ENCODE data around the gene MLLT1.
"Not testable (repeated sequence)": the region's sequence is repeated elsewhere in the genome, so short reads cannot be mapped to it uniquely, and the experiment has no call there.

Gene MLLT1

GRCh38 chr19:6324757-6325156, 45.0 kb upstream of the MLLT1 start:
- H4K20me1 ChIP-seq (ENCODE audit: control insufficient read depth, insufficient read depth, low read depth, low read length): no peaks in the 10 kb centered on the region
- H3K4me2 ChIP-seq (ENCODE audit: low read length): no peak overlapping the region
- H3K79me2 ChIP-seq (ENCODE audit: control insufficient read depth, low read length): no peaks in the 10 kb centered on the region
- no peak overlapping the region for H3K27ac ChIP-seq (ENCODE audit: low read depth, low read length)
- no peaks in the 10 kb centered on the region for H3K36me3 ChIP-seq (ENCODE audit: control insufficient read depth, low read length)
- no peak overlapping the region for H3K4me3 ChIP-seq (ENCODE audit: low read length)
- H3F3A ChIP-seq (ENCODE audit: control insufficient read depth, insufficient read depth): no peaks in the 10 kb centered on the region
- TF ChIP-seq CTCF (IDR thresholded peaks at IDR 0.05; ENCODE audit: low read depth, low read length, poor library complexity, severe bottlenecking) (no peak), EZH2phosphoT487 (IDR thresholded peaks at IDR 0.05; ENCODE audit: borderline replicate concordance, low read length) (no peak)
- no peaks in the 10 kb centered on the region for H3K9me3 ChIP-seq (ENCODE audit: control insufficient read depth, insufficient read depth, low read length)
- no peaks in the 10 kb centered on the region for H3K27me3 ChIP-seq (ENCODE audit: control insufficient read depth, low read length)
- H3K9me2 ChIP-seq (replicated peaks; ENCODE audit: control insufficient read depth, low read length): no peaks in the 10 kb centered on the region
- H3K4me1 ChIP-seq (ENCODE audit: control insufficient read depth, low read length): no peaks in the 10 kb centered on the region

- Histone ChIP-seq H3F3A (ENCODE audit: control insufficient read depth, insufficient read depth) (no peaks in the 10 kb centered on the region), H3K4me3 (ENCODE audit: low read length) (no peak overlapping the region), H4K20me1 (ENCODE audit: control insufficient read depth, insufficient read depth, low read depth, low read length) (no peaks in the 10 kb centered on the region), H3K9me3 (ENCODE audit: control insufficient read depth, insufficient read depth, low read length) (no peaks in the 10 kb centered on the region), H3K9me2 (replicated peaks; ENCODE audit: control insufficient read depth, low read length) (no peaks in the 10 kb centered on the region), H3K4me1 (ENCODE audit: control insufficient read depth, low read length) (no peaks in the 10 kb centered on the region), H3K79me2 (ENCODE audit: control insufficient read depth, low read length) (no peaks in the 10 kb centered on the region), H3K27ac (ENCODE audit: low read depth, low read length) (no peak overlapping the region), H3K4me2 (ENCODE audit: low read length) (no peak overlapping the region), H3K36me3 (ENCODE audit: control insufficient read depth, low read length) (no peaks in the 10 kb centered on the region), H3K27me3 (ENCODE audit: control insufficient read depth, low read length) (no peaks in the 10 kb centered on the region)
- no peak for TF ChIP-seq CTCF (IDR thresholded peaks at IDR 0.05; ENCODE audit: low read depth, low read length, poor library complexity, severe bottlenecking)
- TF ChIP-seq EZH2phosphoT487 (IDR thresholded peaks at IDR 0.05; ENCODE audit: borderline replicate concordance, low read length): no peak
Measured at GRCh38 chr19:6322284-6322683, 42.5 kb upstream of the MLLT1 start.

GRCh38 chr19:6319376-6319775, 39.6 kb upstream of the MLLT1 start:
- Histone ChIP-seq H3K79me2 (ENCODE audit: control insufficient read depth, low read length) (no peaks in the 10 kb centered on the region), H3K4me1 (ENCODE audit: control insufficient read depth, low read length) (no peaks in the 10 kb centered on the region), H3F3A (ENCODE audit: control insufficient read depth, insufficient read depth) (no peaks in the 10 kb centered on the region), H3K36me3 (ENCODE audit: control insufficient read depth, low read length) (no peaks in the 10 kb centered on the region), H4K20me1 (ENCODE audit: control insufficient read depth, insufficient read depth, low read depth, low read length) (no peaks in the 10 kb centered on the region), H3K4me2 (ENCODE audit: low read length) (no peak overlapping the region), H3K27ac (ENCODE audit: low read depth, low read length) (no peak overlapping the region), H3K9me2 (replicated peaks; ENCODE audit: control insufficient read depth, low read length) (no peaks in the 10 kb centered on the region), H3K9me3 (ENCODE audit: control insufficient read depth, insufficient read depth, low read length) (no peaks in the 10 kb centered on the region), H3K4me3 (ENCODE audit: low read length) (no peak overlapping the region), H3K27me3 (ENCODE audit: control insufficient read depth, low read length) (no peaks in the 10 kb centered on the region)
- TF ChIP-seq CTCF (IDR thresholded peaks at IDR 0.05; ENCODE audit: low read depth, low read length, poor library complexity, severe bottlenecking): no peak
- no peak for TF ChIP-seq EZH2phosphoT487 (IDR thresholded peaks at IDR 0.05; ENCODE audit: borderline replicate concordance, low read length)

GRCh38 chr19:6318772-6319171, 39.0 kb upstream of the MLLT1 start:
- Histone ChIP-seq H4K20me1 (ENCODE audit: control insufficient read depth, insufficient read depth, low read depth, low read length) (no peaks in the 10 kb centered on the region), H3K9me2 (replicated peaks; ENCODE audit: control insufficient read depth, low read length) (no peaks in the 10 kb centered on the region), H3K79me2 (ENCODE audit: control insufficient read depth, low read length) (no peaks in the 10 kb centered on the region), H3K4me2 (ENCODE audit: low read length) (no peak overlapping the region), H3K4me3 (ENCODE audit: low read length) (no peak overlapping the region), H3F3A (ENCODE audit: control insufficient read depth, insufficient read depth) (no peaks in the 10 kb centered on the region), H3K27ac (ENCODE audit: low read depth, low read length) (no peak overlapping the region), H3K4me1 (ENCODE audit: control insufficient read depth, low read length) (no peaks in the 10 kb centered on the region), H3K9me3 (ENCODE audit: control insufficient read depth, insufficient read depth, low read length) (no peaks in the 10 kb centered on the region), H3K27me3 (ENCODE audit: control insufficient read depth, low read length) (no peaks in the 10 kb centered on the region), H3K36me3 (ENCODE audit: control insufficient read depth, low read length) (no peaks in the 10 kb centered on the region)
- TF ChIP-seq EZH2phosphoT487 (IDR thresholded peaks at IDR 0.05; ENCODE audit: borderline replicate concordance, low read length) (no peak), CTCF (IDR thresholded peaks at IDR 0.05; ENCODE audit: low read depth, low read length, poor library complexity, severe bottlenecking) (no peak)

GRCh38 chr19:6315646-6316045, 35.9 kb upstream of the MLLT1 start:
- H3K36me3 ChIP-seq (ENCODE audit: control insufficient read depth, low read length); H3F3A ChIP-seq (ENCODE audit: control insufficient read depth, insufficient read depth); H3K4me2 ChIP-seq (ENCODE audit: low read length); H3K27ac ChIP-seq (ENCODE audit: low read depth, low read length); H3K9me3 ChIP-seq (ENCODE audit: control insufficient read depth, insufficient read depth, low read length); H3K9me2 ChIP-seq (replicated peaks; ENCODE audit: control insufficient read depth, low read length); H4K20me1 ChIP-seq (ENCODE audit: control insufficient read depth, insufficient read depth, low read depth, low read length); H3K4me1 ChIP-seq (ENCODE audit: control insufficient read depth, low read length); H3K79me2 ChIP-seq (ENCODE audit: control insufficient read depth, low read length); H3K4me3 ChIP-seq (ENCODE audit: low read length); H3K27me3 ChIP-seq (ENCODE audit: control insufficient read depth, low read length): not testable (repeated sequence)
